CD4-positive, CD25-positive, alpha-beta regulatory T cell (primary cell): ENCODE results near the gene REM2. TPM values are rescaled to one million over a fixed set of nuclear protein-coding genes. Genes with fewer than 3 reads are reported as not detected.

Source experiments
- ATAC-seq, 2 donors: fragments of 150-1000 bp; cut with Tn5 transposase; one replicate each; pipeline ENCODE4 v1.10.0; 2021; ENCODE audit warnings: low read depth in 2 of 2, moderate number of reproducible peaks in 2 of 2, moderate library complexity in 1 of 2
- DNase-seq, 3 donors: peaks; one replicate each; pipeline versions ENCODE4 v3.0.0 to v3.0.0-alpha.2; 2012 to 2022; ENCODE audit warnings: mixed read lengths in 1 of 3
- H3K27ac ChIP-seq: one replicate; pipeline ENCODE4 v1.7.0; 2013; ENCODE audit warnings: mild to moderate bottlenecking, low read length; ENCODE audit not compliant: insufficient read depth, poor library complexity, severe bottlenecking
- H3K27me3 ChIP-seq: one replicate; pipeline ENCODE4 v1.7.0; 2013; ENCODE audit warnings: low read length; ENCODE audit not compliant: control insufficient read depth, insufficient read depth
- H3K36me3 ChIP-seq: one replicate; pipeline ENCODE4 v1.7.0; 2013; ENCODE audit warnings: mild to moderate bottlenecking, low read length, moderate library complexity; ENCODE audit not compliant: control insufficient read depth, insufficient read depth
- H3K4me1 ChIP-seq: 2 replicates; pipeline ENCODE4 v1.7.0; 2013; ENCODE audit warnings: mild to moderate bottlenecking, low read length; ENCODE audit not compliant: insufficient read depth, control insufficient read depth, poor library complexity, severe bottlenecking
- H3K4me3 ChIP-seq: one replicate; pipeline ENCODE4 v1.7.0; 2013; ENCODE audit warnings: low read depth, mild to moderate bottlenecking, low read length, moderate library complexity
- H3K9me3 ChIP-seq, 2 experiments: 1 replicate in 1 of 2; 2 replicates in 1 of 2; pipeline ENCODE4 v1.7.0; 2013; ENCODE audit warnings: low read length in 2 of 2, mild to moderate bottlenecking in 1 of 2, moderate library complexity in 1 of 2; ENCODE audit not compliant: control insufficient read depth in 2 of 2
- H3K27ac Mint-ChIP-seq, 3 donors: one replicate each; pipeline ENCODE4 v1.8.0; 2020 to 2022; ENCODE audit warnings: mild to moderate bottlenecking in 3 of 3, mixed read lengths in 3 of 3, moderate library complexity in 2 of 3
- H3K27me3 Mint-ChIP-seq: one replicate; pipeline ENCODE4 v1.8.0; 2022; ENCODE audit warnings: mild to moderate bottlenecking, mixed read lengths
- H3K36me3 Mint-ChIP-seq: one replicate; pipeline ENCODE4 v1.8.0; 2020; ENCODE audit warnings: mixed read lengths
- H3K4me1 Mint-ChIP-seq, 4 donors: one replicate each; pipeline ENCODE4 v1.8.0; 2020 to 2022; ENCODE audit warnings: mixed read lengths in 4 of 4, mild to moderate bottlenecking in 1 of 4
- H3K4me3 Mint-ChIP-seq, 4 donors: one replicate each; pipeline ENCODE4 v1.8.0; 2020 to 2022; ENCODE audit warnings: mild to moderate bottlenecking in 4 of 4, mixed read lengths in 4 of 4, moderate library complexity in 3 of 4
- H3K9me3 Mint-ChIP-seq, 7 donors: one replicate each; pipeline ENCODE4 v1.8.0; 2020 to 2022; ENCODE audit warnings: mixed read lengths in 7 of 7, mild to moderate bottlenecking in 3 of 7, moderate library complexity in 2 of 7
- polyA plus RNA-seq, 4 donors: library from polyadenylated mRNA; unstranded; fragments of 300-500 nt; fragmentation: Illumina TruSeq; gene quantifications; one replicate each; pipeline ENCODE4 v1.2.3, GENCODE V29; 2021
- total RNA-seq: library from RNA; stranded (reverse); gene quantifications from one replicate; pipeline ENCODE4 v1.2.3, GENCODE V29; 2022

Gene REM2
- total and polyA plus RNA-seq, 5 donors from 2014 or later, result 0.61 to 11.1 (median 1.5) TPM

DNA sequence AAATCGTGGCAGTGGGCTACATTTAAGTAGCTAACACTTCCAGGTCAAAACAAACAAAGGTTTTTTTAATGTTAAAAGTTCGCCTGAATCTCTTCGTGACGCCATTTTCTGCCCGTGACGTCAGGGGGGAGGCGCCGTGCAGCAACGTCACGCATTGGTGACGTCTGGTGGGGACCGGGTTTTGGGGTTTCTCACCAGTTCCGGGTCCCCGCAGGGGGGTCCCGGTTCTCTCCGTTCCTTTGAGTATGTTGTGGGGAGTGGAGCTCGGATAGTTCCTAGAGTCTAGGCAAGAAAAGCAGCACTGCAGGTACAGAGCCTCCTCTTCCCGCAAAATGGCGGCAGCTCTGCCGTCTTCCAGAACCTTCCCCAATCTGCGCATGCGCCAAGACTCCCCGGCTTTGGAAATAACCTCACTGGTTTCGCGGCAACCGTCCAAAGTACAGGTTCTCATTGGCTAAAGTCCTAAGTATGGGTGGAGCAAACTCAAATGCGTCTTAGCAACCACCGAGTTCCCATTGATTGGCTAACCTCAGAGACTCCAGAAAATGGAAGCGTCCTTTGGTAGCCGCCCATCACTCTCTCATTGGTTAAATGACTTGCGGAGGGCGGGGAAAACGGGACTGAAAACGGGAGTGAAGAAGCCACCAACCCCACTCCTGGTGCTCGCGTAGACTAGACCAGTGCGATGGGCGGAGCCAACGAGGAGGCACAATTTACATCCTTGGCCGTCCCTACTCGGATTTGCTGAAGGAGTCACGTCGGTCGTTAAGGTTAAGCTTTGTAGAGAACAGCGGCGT is 36.0 kb downstream of the REM2 start, which contains the start of gene RBM23:
RBM23 (minus strand) TSS at position 346 of the 797 bp plus-strand sequence.
- H3K4me3 ChIP-seq, result peak within 1 kb of the TSS; percentile 99
- ATAC-seq, result peak; percentile 92 to 93

DNA sequence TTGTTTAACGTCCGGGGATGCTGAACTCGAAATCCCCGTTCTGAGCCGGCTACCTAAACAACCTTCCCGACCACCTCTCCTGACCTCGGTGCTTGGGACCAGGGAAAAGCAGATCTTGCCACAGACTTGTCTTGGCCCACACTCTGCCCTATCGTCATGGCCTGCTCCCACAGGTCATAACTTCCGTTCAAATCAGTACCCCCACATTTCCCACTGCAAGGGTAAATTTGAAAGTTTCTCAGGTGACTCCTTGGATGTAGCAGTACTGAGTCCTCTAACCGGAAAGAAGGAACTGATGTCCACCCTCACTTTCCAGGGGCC is 36.5 kb downstream of the REM2 start:
- H3K36me3 Mint-ChIP-seq, result peaks cover 32% of the 10 kb centered on the region
- H3K4me3 ChIP-seq, result peak overlapping the region; percentile 81
- peaks cover 9 to 53% (median 34%) of the 10 kb centered on the region in 4 donors for H3K4me1 Mint-ChIP-seq

More for the DNA sequence above, 36.0 kb downstream of the REM2 start, which contains the start of gene RBM23:
- H3K27me3 ChIP-seq, result no peaks in the 10 kb centered on the region
- Mint-ChIP-seq H3K9me3 (no peaks in the 10 kb centered on the region), H3K27ac (peak within 1 kb of the TSS; percentile 99 to 100 (median 100)), H3K36me3 (peaks cover 30% of the 10 kb centered on the region), H3K27me3 (peaks cover 7% of the 10 kb centered on the region), H3K4me1 (peaks cover 9 to 56% (median 34%) of the 10 kb centered on the region in 4 donors), H3K4me3 (peak within 1 kb of the TSS; percentile 88 to 98 (median 96))
- H3K36me3 ChIP-seq, result peaks cover 8% of the 10 kb centered on the region
- H3K9me3 ChIP-seq, result no peaks in the 10 kb centered on the region
- peak; percentile 100 for DNase-seq
- peak within 1 kb of the TSS; percentile 100 for H3K27ac ChIP-seq
- H3K4me1 ChIP-seq, result peaks cover 33% of the 10 kb centered on the region

DNA sequence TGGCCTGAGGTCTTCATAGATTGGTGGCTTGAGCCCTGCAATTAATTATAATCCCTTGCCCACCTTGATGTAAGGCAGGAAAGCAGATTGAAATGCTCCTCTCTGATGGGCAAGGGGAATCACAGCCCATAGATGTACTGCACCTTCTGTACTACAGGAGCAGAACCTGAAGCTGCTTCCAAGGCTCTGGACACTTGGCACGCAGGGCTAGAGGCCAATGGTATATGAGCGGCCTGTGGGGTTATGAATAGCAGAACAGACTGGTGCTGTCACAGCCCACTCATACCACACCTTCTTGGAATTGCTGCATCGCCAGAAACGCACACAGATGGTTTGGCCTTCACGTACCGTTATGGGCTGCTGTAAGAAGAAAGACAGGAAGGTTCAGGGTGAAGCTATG is 37.7 kb downstream of the REM2 start:
- Mint-ChIP-seq H3K27ac (peak overlapping the region in 1 of 3 donors; percentile 100), H3K27me3 (peaks cover 7% of the 10 kb centered on the region), H3K9me3 (no peaks in the 10 kb centered on the region), H3K4me1 (peaks cover 9 to 43% (median 29%) of the 10 kb centered on the region in 4 donors), H3K36me3 (peaks cover 35% of the 10 kb centered on the region), H3K4me3 (peak overlapping the region in 2 of 4 donors; percentile 11 to 88)
- DNase-seq, result no peak
- H3K9me3 ChIP-seq, result no peaks in the 10 kb centered on the region
- no peaks in the 10 kb centered on the region for H3K27me3 ChIP-seq
- H3K27ac ChIP-seq, result peak overlapping the region; percentile 100
- ATAC-seq, result no peak
- H3K36me3 ChIP-seq, result peaks cover 16% of the 10 kb centered on the region
- peaks cover 32% of the 10 kb centered on the region for H3K4me1 ChIP-seq
- no peak overlapping the region for H3K4me3 ChIP-seq

More for the DNA sequence above, 36.5 kb downstream of the REM2 start:
- Histone ChIP-seq H3K4me1 (peaks cover 33% of the 10 kb centered on the region), H3K27me3 (no peaks in the 10 kb centered on the region), H3K27ac (peak overlapping the region; percentile 100), H3K9me3 (no peaks in the 10 kb centered on the region), H3K36me3 (peaks cover 13% of the 10 kb centered on the region)
- DNase-seq, result no peak
- peak overlapping the region; percentile 88 to 98 (median 96) for H3K4me3 Mint-ChIP-seq
- H3K27ac Mint-ChIP-seq, result peak overlapping the region; percentile 99 to 100 (median 100)
- no peak for ATAC-seq
- no peaks in the 10 kb centered on the region for H3K9me3 Mint-ChIP-seq
- peaks cover 7% of the 10 kb centered on the region for H3K27me3 Mint-ChIP-seq

DNA sequence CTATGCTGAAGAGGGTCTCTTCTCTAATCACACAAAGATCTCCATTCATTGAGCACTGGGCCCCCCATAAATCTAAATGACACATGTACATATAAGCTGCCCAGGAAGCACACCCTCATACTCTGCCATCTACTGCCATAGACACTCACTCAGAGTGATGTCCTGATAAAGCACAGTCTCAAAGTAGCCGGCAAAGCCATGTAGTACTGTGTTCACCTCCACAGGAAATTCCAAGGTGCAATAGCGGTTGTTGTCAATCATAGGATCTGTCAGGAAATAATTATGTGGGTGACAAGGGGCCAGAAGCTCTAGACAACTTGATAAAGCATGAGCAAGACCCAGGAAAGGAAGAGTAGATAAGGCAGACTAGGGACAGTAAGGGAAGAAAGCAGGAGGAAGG is 39.3 kb downstream of the REM2 start:
- ATAC-seq, result no peak
- Mint-ChIP-seq H3K27me3 (peaks cover 7% of the 10 kb centered on the region), H3K27ac (no peak overlapping the region), H3K4me3 (peak overlapping the region in 2 of 4 donors; percentile 62 to 68), H3K36me3 (peaks cover 46% of the 10 kb centered on the region), H3K9me3 (no peaks in the 10 kb centered on the region), H3K4me1 (peaks cover 9 to 39% (median 21%) of the 10 kb centered on the region in 4 donors)
- Histone ChIP-seq H3K4me1 (peaks cover 20% of the 10 kb centered on the region), H3K9me3 (no peaks in the 10 kb centered on the region), H3K4me3 (no peak overlapping the region), H3K36me3 (peaks cover 16% of the 10 kb centered on the region), H3K27ac (no peak overlapping the region), H3K27me3 (no peaks in the 10 kb centered on the region)
- DNase-seq, result no peak

DNA sequence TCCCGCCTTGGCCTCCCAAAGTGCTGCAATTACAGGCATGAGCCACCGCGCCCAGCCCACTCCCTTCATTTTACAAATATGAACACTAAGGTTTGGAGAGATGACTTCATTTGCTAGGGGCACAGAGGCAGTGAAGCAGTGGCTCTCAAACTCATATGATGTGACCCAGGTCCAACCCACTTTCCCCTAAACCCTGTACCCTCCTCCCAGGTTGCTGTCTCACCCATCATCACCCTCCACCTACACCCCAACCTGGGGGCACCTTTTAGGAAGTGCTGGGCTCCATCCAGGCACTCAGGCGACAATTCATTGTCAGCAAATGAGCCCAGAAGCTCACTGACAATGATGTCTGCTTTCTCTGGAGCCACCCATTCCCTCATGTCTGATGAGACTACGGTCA is 40.7 kb downstream of the REM2 start:
- no peaks in the 10 kb centered on the region for H3K27me3 ChIP-seq
- peak overlapping the region in 1 of 4 donors; percentile 7 for H3K4me3 Mint-ChIP-seq
- peaks cover 15% of the 10 kb centered on the region for H3K4me1 ChIP-seq
- H3K36me3 Mint-ChIP-seq, result peaks cover 39% of the 10 kb centered on the region
- no peak overlapping the region for H3K27ac ChIP-seq
- H3K9me3 Mint-ChIP-seq, result no peaks in the 10 kb centered on the region
- H3K4me3 ChIP-seq, result no peak overlapping the region
- no peak overlapping the region for H3K27ac Mint-ChIP-seq
- peaks cover 16% of the 10 kb centered on the region for H3K36me3 ChIP-seq
- ATAC-seq, result no peak
- peaks cover 4% of the 10 kb centered on the region for H3K27me3 Mint-ChIP-seq
- H3K4me1 Mint-ChIP-seq, result peaks cover 5 to 29% (median 20%) of the 10 kb centered on the region in 4 donors
- no peak for DNase-seq
- H3K9me3 ChIP-seq, result no peaks in the 10 kb centered on the region

DNA sequence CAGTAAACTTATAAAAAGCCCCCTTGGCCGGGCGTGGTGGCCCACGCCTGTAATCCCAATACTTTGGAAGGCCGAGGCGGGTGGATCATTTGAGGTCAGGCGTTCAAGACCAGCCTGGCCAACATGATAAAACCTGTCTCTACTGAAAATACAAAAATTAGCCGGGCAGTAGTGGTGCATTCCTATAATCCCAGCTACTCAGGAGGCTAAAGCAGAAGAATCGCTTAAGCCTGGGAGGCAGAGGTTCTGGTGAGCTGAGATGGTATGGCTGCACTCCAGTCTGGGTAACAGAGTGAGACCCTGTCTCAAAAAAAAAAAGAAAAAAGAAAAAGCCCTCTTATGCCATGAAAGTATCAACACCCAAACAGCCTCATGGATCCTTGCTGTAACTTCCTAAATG is 42.5 kb downstream of the REM2 start:
- Histone ChIP-seq H3K27ac (no peak overlapping the region), H3K36me3 (peaks cover 16% of the 10 kb centered on the region), H3K9me3 (no peaks in the 10 kb centered on the region), H3K4me3 (no peak overlapping the region), H3K4me1 (peaks cover 19% of the 10 kb centered on the region), H3K27me3 (no peaks in the 10 kb centered on the region)
- no peaks in the 10 kb centered on the region for H3K27me3 Mint-ChIP-seq
- no peak overlapping the region for H3K27ac Mint-ChIP-seq
- peaks cover 39% of the 10 kb centered on the region for H3K36me3 Mint-ChIP-seq
- H3K9me3 Mint-ChIP-seq, result no peaks in the 10 kb centered on the region
- no peak overlapping the region for H3K4me3 Mint-ChIP-seq
- H3K4me1 Mint-ChIP-seq, result peaks cover 0 to 16% (median 13%) of the 10 kb centered on the region in 4 donors
- DNase-seq (no peak), ATAC-seq (no peak)

DNA sequence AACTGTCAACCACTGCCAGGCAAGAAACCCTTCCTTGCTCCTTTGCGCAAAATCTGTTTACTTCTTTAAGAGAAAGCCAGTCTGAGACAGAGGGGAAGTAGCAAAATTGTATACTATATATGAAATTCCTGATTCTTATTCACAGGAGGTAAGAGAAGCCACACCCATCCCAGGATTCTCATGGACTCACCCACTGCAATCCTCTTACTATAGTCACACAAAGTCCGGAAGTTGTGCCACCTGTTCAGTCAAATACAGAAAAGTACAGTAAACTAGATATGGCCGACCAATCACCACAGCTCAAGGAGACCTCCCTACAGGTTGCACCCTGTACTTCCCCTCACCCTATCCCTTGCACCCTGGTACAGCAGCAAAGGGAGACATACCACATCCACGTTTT is 43.3 kb downstream of the REM2 start:
- Mint-ChIP-seq H3K4me3 (peak overlapping the region in 3 of 4 donors; percentile 39 to 61 (median 41)), H3K27ac (peak overlapping the region in 1 of 3 donors; percentile 5), H3K9me3 (no peaks in the 10 kb centered on the region), H3K36me3 (peaks cover 35% of the 10 kb centered on the region), H3K4me1 (peaks cover 0 to 16% (median 13%) of the 10 kb centered on the region in 4 donors), H3K27me3 (no peaks in the 10 kb centered on the region)
- Histone ChIP-seq H3K9me3 (no peaks in the 10 kb centered on the region), H3K36me3 (peaks cover 16% of the 10 kb centered on the region), H3K4me1 (peaks cover 19% of the 10 kb centered on the region), H3K4me3 (no peak overlapping the region), H3K27ac (no peak overlapping the region), H3K27me3 (no peaks in the 10 kb centered on the region)
- DNase-seq (no peak), ATAC-seq (no peak)
